C4-2B (cell line): ENCODE data around the gene TAS1R3.

ENCODE experiments used
- H3K27ac ChIP-seq: fragments of 450-650 bp; 2 replicates; pipeline ENCODE4 v1.5.1; 2017
- CTCF ChIP-seq: fragments of 450-650 bp; conservative IDR thresholded peaks from 2 replicates; pipeline ENCODE4 v1.5.1; 2017; ENCODE audit warnings: mild to moderate bottlenecking
- ZFX ChIP-seq: fragments of 450-650 bp; IDR thresholded peaks from 2 replicates; pipeline ENCODE4 v1.6.1; 2017

TAS1R3 gene

GRCh38 chr1:1324084-1324523 lies 7.0 kb upstream of the TAS1R3 start:
- H3K27ac ChIP-seq: peak overlapping the region; percentile 97
- no peak for TF ChIP-seq CTCF
- TF ChIP-seq ZFX: peak; percentile 49; the same call in 1 of the 2 replicates

GRCh38 chr1:1324524-1325287 lies 6.4 kb upstream of the TAS1R3 start, which contains the start of the genes CPTP and INTS11:
Gene CPTP, plus strand, starts transcription at chr1:1324802. Its CDS starts 2,109 bp downstream, at chr1:1326911.
Gene INTS11, minus strand, starts transcription at chr1:1324660. Its CDS starts 52 bp downstream, at chr1:1324608.
- peak within 1 kb of the TSS; percentile 97 for H3K27ac ChIP-seq
- TF ChIP-seq CTCF (no peak), ZFX (peak; percentile 75; the same call in 1 of the 2 replicates)

GRCh38 chr1:1325288-1326074 lies 5.6 kb upstream of the TAS1R3 start:
- peak overlapping the region; percentile 97 for H3K27ac ChIP-seq
- TF ChIP-seq ZFX (no peak; the same call in 1 of the 2 replicates), CTCF (no peak)

- TF ChIP-seq CTCF (no peak), ZFX (no peak)
- H3K27ac ChIP-seq: peak overlapping the region; percentile 97
Measured at GRCh38 chr1:1326075-1326605, 4.9 kb upstream of the TAS1R3 start.

GRCh38 chr1:1327291-1327690 lies 3.8 kb upstream of the TAS1R3 start:
- TF ChIP-seq CTCF (no peak), ZFX (no peak)
- H3K27ac ChIP-seq: no peak overlapping the region

- no peak overlapping the region for H3K27ac ChIP-seq
- TF ChIP-seq ZFX (no peak), CTCF (no peak)
Measured at GRCh38 chr1:1328254-1328653, 2.8 kb upstream of the TAS1R3 start.
